ENCODE measurements around the gene CLNK.
A peak's percentile ranks its signal among the peaks of the same experiment; 100 is the strongest.
"Not testable (repeated sequence)": the region's sequence is repeated elsewhere in the genome, so short reads cannot be mapped to it uniquely, and the experiment has no call there.

Gene CLNK

DNA sequence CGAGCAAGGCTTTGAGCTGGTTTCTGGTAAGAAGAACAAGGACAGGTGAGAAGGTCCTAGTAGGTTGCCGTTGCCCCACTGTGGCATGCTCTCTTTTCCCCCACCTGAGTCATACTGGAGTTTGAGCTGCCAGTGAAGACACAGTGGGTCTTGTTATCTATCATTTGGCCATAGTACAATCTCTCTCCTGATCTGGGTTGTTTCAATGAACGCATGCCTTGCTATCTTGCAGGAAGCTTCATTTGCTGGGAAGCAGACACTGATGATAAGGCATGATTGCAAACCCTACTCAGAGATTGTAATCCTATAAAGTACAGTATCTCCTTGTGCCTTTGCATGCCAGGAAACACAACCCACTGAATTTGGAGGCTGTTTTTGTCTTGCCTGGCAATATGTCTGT is 77.4 kb downstream of the CLNK start:
- FAIRE-seq = no peak

DNA sequence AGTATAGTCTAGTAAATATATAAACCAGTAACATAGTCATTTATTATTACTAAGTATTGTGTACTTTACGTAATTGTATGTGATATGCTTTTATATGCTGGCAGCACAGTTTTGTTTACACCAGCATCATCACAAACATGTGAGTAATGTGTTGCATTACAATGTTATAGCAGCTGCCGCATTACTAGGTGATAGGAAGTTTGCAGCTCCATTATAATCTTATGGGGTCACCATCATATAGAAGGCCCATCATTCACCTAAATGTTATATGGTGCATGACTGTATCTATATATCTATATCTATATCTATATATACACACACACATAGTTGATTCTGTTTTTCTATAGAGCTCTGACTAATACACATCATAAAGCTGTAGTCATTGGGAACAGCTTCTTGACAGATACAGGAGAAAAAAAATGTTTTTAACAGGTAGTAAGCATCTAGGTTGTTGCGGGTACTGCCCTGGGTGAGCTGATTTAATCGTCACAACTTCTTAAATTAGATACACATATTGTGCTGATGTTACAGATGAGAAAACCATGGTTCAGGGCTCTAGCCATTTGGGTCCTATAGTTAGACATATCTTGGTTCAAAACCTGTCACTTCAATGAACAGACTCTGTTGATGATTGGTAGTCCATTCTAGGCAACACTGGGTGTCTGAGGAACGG is 77.9 kb downstream of the CLNK start:
- no peak for FAIRE-seq

DNA sequence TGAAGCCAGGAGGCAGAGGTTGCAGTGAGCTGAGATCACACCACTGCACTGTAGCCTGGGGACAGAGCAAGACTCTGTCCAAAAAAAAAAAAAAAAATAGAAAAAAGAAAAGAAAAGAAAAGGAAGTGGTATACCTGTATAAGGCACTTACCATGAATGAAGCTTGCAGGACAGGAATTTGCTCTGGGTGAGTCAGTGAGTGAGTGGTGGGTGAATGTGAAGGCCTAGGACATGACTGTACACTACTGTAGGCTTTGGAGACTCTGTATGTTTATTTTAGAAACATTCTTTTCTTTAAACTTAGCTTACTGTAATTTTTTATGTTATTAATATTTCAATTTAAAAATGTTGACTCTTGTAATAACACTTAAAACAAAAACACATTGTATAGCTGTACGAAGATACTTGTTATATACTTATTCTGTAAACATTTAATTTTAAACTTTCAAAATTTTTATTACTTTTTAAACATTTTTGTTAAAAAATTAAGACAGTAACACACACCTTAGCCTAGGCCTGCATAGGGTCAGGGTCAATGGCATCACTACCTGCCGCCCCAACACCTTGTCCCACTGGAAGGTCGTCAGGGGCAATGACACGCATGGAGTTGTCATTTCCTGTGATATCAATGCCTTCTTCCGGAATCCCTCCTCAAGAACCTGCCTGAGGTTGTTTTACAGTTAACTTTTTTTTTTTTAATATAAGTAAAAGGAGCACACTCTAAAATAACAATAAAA is 78.7 kb downstream of the CLNK start:
- FAIRE-seq = peak; percentile 53

DNA sequence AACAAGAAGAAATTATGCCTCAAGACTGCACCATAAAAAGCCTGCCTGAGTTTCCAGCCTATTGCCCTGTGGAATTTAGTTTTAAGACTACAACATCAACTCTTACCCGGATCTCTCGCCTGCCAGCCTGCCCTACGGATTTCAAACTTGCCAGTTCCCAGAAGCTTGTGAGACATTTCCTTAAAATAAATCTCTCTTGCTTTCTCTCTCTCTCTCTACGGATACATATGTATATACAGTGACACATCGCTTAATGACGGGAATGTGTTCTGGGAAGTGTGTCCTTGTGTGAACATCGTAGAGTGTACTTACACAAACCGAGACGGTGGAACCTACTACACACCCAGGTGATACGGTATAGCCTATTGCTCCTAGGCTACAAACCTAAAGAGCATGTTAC is 79.5 kb downstream of the CLNK start:
- no peak for FAIRE-seq

DNA sequence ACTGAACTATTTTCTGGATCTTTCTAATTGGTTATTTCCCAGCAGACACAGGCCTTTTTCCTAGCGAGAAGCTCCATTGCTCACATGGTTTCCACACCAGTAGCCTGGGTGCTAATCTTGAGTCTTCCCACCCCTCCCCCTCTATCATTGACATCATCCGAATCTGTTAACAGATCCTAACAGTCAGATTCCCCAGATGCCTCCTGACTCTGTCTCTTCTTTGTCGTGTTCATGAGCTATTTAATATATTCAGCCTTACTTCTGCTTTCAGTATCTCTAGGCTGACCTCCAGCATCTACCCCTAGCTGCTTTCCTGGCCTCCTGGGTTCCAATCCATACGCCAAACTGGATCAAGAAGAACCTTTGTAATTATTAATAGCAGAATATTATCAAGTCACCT is 85.0 kb downstream of the CLNK start:
- no peak for FAIRE-seq

DNA sequence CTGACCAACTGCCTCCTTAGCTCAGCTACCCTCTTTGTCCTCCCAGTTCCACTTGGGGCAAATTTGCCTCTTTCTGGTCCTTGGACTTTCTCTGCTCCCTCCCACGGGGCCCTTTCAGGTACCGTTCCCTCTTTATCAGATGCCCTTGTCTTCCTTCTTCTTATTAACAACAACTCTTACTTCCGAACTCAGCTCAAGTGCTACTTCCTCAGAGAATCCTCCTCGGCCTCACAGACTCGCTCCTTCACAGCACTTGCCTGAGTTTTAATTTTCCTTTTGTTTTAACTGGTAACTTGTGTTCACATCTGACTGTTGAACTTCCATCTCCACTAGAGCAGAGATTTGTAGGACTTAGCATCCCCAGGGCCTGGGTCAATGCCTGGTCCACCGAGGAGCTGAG is 85.7 kb downstream of the CLNK start:
- no peak for FAIRE-seq

DNA sequence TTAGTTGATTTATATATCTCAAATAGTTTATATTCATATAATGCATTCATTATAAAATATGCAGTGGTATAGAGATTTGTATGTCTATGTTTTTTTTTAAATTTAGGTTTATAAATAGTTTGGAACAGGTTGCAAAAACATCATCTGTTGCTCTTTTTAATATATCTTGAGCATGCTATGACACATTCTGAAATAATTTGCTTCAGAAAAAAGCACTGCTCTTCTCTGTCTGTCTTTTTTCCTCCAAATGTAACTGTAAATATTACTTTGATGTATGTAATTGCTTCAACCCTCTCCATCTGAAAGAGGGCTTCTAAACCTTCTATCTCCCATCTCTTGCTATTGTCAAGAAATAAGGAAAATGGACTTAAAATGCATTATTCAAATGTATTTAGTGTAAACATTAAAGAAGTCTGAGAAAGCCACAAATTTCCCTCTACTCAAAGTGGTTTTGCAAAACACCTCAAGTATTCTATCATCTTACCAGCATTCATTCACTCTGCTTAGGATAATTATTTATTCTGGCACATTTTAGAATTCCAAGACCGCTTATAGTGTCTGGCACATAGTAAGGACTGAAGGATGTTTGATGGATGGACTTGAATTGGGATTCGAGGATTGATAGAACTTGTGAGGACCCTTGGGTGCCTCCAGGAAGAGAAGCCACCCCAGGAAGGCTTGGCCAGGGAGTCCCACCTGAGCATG is 87.8 kb downstream of the CLNK start:
- FAIRE-seq = no peak

DNA sequence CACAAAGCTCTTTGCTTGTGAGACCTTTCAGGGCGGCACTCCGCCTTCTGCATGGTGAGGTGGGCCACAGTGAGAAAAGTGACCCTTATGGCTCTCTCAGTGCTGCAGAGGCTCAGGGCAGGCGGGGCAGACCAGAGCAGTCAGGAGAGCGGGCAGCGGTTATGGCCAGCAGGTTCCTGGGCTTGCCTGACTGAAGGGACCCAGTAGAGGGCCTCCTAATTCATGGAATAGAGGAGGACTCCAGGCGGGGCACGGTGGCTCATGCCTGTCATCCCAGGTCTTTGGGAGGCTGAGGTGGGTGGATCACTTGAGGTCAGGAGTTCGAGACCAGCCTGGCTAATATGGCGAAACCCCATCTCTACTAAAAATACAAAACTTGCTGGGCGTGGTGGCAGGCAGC is 91.4 kb downstream of the CLNK start:
- no peak for FAIRE-seq

DNA sequence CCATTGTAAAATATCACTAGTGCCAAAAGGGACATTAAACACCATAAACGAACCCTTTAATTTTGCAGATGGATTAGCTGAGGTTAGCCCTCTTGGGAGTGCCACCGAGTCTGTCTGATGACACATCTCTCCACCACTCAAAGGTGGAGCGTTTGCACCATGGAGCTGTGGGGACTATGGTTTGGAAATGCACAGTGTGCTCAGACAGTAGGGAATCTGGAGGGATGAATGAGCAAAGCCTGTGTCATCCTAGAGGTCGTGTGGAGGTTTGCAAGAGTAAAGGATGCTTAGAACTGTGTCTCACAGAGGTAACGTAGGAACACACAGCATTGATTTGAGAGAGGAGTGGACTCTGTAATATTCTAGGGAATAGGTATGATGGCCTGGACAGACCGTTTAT is 93.7 kb downstream of the CLNK start:
- FAIRE-seq = no peak

DNA sequence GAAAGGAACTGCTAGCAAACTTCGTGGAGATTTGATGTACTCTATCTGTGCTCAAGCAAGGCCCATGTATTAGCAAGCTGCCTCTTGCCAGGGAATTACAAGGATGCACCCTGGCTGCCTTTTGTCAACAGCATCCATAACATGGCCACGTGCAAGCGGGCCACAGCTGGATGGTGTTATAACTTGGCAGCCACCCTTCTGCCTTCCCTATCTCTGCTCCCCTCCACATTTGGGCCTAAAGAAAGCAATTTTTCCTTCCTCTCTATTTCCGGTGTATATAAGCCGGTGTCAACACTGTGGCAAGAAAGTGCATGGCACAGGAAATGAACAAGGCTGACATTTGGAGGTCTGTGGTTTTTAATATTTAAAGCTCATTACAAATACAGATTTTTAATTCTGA is 94.8 kb downstream of the CLNK start:
- no peak for FAIRE-seq

DNA sequence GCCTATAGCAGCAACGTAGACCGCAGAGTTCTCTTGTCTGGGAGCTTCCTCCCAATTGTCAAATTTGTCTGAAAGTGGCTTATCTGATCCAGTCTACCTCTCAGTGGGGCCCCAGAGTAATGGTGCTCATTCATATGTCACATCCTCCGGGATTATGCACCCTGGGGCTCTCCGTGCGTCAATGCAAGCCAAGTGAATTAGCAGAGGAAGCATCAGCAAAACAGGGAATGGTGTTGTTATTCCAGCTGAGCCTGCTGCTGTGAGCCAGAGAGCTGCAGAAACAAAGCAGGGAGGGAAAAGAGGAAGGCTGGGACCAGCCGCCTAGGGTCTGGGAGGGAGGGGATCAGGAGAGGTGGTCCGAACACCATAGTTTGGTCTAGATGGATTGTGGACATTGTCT is 95.2 kb downstream of the CLNK start:
- FAIRE-seq = no peak

DNA sequence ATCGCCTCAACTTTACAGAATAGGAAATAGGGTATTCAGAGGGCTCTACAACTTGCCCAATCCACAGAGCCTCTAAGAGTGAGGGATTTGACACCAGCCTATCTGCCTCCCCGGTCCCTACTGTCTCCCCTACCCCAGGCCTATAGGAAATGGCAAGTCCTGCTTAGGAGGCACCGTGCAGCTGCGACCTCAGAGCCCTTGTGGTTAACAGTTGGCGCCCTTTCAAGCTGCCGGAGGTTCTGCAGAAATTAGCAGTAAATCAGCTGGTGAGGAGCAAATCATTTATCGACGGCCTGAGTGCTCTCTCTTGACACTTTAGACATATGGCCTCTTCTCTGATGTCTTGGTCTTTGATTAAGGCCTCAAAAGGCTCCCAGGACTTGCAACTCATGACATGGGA is 96.9 kb downstream of the CLNK start:
- FAIRE-seq = no peak

DNA sequence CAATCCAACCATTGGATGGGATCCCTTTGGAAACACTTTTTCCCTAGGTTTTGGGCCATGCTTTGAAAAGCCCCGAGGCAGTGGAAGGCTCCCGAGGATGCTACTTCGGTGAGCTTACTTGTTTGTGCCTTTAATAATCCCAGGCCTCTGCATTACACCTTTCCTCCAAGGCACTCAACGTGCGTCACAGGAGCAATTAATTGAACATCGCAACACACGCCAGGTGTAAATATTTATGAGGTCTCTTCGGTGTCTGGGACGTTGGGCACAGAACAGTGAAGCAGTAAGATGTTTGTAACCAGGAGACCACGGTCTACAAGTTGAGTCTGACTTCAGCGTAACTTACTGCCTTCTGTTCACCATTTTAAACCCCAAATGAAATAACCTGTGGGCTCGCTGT is 97.3 kb downstream of the CLNK start:
- no peak for FAIRE-seq

DNA sequence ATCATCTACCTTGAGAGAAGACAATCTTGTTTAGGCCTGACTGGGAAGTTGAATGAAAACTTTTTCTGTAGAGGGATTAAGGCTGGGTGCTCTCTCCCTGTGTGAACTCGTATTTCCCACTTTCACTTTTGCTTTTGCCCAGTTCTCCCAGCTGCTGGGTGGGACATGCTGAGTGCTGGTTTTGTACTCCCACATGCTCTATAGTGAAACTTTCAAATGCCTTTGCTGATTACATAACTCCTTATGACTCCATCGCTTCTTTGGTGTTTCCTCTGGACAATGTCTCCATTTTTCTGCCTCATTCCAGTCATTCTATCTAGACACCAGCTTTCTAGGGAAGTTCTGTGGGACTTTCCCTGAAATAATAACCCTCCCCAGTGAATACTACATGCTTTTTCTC is 100.5 kb downstream of the CLNK start:
- peak; percentile 29 for FAIRE-seq

DNA sequence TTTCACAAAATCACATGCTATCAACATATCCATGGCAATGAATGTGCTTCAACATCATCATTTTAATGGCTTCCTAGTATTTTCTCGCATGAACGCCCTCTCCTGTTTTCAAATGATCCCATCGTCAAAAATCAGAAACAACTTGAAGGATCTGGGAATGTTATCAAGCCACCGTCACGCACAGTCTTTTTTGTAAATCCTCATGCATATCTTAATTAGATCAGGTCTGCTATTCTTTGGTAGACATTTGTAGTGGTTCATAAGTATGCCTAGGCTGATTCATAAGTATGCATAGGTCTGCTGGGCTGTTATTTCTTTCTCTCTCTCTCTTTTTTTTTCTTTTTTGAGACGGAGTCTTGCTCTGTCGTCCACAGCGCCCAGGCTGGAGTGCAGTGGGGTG is 101.6 kb downstream of the CLNK start:
- FAIRE-seq = no peak

DNA sequence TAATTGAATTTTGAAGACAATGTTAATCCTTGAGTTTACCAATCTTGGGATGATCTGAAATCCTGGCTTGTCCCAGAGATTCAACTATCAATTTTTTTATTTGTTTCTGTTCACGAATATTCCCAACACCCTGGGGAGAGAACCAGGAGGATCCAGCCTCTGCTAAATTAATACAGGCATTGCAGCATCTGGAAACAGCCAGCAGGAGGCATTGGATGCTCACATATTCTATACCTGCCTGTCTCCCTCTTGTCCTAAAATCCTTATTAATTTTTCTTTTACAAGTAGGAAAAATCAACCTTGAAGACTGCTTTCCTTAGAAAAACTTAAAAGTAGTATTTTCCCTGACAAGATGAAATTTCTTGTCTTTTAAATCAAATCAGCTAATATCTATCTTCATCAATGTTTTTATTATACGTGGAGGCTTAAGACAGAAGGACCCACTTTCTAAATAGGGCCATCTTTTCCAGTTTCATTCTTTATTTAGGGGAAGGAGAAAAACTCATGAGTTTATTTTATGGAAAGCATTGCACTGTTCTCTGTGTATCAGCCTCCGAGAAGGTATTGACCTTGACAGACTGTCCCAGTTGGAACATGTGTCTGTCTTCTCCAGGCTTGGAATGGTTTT is 102.4 kb downstream of the CLNK start:
- peak; percentile 85 for FAIRE-seq

DNA sequence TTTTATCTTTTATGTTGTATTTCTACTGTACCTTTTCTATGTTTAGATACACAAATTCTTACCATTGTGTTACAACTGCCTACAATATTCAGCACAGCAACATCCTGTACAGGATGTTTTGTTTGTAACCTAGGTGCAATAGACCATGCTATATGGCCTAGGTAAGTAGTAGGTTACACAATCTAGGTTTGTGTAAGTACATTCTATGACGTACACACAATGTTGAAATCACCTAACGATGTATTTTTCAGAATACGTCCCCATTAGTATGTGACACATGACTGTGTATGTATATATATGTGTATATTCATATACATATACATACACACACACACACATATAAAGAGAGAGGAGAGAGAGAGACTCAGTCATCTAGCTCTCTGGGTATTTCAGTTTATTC is 103.5 kb downstream of the CLNK start:
- FAIRE-seq = no peak

DNA sequence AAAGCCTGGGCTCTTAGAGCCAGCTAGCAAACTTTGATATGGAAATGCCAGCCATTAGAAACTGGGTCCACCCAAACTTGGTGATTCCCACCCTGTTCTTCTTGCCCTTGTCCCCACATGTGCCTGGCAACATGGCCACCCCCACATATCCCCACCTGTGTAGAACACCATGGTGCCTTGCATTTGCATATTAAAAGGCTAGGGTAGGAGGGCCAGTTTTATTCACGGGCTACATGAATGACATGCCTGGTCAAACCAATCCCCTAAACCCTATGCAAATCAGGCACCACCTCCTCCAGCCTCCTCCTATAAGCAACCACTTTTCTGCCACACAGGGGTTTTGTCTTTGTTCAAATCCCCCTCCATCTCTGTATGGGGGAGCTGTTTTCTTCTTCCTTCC is 104.9 kb downstream of the CLNK start:
- no peak for FAIRE-seq

DNA sequence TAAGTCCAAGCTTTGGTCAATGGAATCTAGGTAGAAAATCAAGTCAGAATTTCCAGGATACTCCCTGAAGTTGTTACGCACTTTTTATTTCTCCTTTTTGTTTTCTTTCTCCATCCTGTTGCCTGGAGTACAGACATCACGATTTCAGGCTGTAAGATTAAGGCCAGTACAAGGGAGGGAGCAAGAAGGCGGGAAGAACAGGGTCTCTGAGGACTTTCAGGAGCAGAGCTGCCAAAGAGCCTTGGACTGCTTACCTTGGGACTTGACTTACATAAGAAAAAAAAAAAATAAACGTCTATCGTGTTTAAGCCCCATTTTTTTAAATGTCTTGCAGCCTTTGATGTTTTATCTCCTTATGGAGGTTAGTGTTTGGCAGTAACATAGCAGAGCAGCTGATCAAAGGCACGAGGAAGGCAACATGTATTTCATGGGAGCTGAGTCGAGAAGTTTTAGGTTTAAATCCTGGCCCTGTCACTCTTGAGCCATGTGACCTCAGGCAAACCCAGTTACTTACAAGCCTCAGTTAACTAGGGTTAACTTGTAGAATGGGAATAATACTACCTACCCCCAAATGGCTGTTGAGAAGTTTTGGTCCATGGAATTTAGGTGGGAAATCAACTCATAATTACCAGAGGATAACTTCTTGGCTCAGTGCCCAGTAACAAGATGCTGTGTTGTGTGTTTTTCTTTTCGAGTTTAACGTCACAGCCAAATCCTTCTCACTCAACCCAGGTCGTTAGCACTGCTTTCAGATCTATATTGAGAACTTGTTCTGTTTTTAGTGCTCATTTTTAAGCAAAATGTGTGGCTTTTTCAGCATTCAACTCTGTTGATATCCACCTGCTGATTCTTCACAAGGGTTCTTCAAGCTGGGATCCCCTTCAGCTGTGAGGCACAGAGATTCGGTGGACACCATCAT is 106.8 kb downstream of the CLNK start:
- no peak for FAIRE-seq

DNA sequence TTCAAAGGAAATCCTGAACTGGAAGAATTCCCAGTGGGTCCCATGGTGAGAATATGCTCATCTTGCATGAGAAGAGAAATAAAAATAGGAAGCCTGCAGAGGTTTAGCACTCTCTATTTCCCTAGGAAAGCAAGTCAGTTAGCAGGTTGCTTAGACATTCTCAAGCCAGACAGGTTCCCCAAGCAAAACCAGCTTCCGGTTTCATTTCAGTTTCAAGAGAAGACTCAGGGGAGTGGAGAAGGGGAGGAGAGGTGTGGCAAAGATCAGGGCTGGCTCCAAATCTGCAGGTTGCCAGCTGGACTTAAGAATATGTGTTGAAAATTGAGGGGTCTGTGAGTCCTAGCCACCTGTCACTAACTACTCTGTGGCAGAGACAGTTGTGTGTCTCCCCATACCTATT is 107.5 kb downstream of the CLNK start:
- no peak for FAIRE-seq

DNA sequence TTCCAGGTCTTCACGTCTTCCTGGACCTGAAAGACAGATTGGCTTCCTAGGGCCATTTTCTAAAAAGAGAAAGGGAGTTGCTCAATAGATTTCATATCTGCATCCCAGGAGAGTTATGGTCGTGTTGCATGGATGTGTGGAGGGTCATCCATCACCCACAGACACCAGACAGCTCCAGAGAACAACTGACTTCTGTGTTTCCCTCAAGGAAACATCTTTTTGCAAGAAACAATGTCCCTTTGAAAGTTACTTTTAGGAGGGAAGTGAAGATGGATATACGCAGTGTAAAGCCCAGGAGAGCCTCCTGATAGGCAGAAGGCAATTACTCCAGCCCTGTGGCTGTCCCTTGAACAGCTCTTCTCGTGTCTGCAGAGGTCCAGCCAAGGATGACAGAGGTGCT is 108.3 kb downstream of the CLNK start:
- FAIRE-seq = no peak

DNA sequence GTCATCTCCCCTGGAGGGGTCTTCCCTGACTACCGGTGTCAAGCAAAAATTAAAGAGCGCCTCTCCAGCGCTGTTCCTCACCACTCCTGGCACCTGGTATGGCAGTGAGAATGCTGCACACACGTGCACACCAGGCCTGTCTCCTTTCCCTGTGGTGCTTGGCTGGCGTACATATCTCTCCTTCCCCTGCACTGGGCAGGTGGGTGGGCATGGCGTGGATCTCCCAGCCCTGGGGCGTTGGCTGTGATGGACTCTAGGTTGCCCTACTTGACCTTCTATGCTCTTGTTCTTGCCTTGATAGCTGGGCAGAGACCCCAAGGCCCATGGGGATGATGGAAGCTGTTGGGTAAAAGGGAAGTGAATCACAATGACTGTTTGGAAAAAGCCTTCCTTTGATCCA is 109.2 kb downstream of the CLNK start:
- no peak for FAIRE-seq

DNA sequence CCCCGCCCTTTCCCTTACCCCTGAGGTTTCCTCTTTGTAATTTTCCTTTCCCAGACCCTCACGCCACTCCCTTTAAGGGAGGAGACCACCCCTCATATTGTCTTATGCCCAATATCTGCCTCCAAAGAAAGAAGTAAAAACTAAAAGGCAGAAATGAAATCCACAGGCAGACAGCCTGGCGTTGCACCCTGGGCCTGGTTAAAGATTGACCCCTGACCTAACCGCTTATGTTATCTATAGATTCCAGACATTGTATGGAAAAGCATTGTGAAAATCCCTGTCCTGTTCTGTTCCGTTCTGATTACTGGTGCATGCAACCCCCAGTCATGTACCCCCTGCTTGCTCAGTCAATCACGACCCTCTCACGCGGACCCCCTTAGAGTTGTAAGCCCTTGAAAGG is 110.0 kb downstream of the CLNK start:
- FAIRE-seq = not testable (repeated sequence)

Data from endometrium (tissue), 2 donors.